ENCODE measurements around the gene SLC46A2.

SLC46A2 gene

DNA sequence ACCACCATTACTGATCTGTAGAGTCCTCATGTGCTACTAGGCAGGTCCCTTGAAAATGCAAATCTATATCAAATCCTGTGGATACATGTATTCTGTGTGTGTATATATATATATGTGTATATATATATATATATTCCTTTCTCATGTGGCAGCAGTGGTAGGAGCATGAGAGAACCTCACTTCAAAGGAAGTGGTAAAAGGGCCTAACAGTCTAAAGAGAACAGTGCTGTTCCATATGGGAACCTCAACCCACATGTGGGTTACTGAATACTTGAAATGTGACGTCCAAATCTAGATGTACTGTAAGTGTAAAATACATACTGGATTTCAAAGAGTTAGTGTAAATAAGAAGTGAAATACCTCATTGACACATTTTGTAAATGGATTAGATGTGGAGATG, 5.4 kb downstream of the SLC46A2 start:
- DNase-seq (ENCODE audit: low spot score) = no peak

DNA sequence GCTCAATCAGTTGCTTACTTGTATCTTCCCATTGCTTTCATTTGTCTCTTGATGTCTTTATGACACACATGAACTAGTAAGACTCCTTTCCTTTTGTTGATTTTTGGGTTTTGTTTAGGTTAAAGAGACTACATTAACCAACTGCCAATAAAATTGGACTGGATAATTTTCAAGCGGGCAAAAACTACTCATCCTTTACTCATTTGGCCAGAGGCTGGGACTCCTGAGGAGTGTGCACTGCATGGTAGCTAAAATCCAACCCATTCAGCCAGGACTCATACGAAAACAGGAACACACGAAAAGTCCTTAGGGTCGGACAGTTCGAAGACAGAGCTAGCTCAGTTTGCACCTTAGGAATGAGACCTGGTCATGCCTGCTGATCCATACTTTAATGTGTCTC, 6.0 kb downstream of the SLC46A2 start:
- no peak for DNase-seq (ENCODE audit: low spot score)

DNA sequence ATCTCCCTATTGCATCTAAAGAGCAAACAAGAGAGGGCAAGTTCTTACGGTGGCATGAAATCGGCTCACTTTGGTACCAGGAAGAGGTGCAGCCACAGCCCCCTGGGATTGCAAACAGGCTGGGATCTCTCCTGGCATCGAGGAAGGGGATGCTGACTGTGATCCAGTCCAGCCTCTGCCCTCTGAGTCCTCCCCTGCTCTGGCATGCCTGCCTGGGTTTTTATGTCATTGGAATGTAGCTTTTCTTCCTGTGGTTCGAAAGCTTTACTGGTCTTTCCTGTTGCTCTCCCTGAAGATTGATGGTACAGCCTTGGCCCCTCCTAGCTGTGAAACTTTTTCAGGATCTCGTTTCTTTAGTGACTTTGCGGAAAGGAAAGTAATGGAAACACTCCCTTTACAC, 6.6 kb downstream of the SLC46A2 start:
- DNase-seq (ENCODE audit: low spot score) = no peak

DNA sequence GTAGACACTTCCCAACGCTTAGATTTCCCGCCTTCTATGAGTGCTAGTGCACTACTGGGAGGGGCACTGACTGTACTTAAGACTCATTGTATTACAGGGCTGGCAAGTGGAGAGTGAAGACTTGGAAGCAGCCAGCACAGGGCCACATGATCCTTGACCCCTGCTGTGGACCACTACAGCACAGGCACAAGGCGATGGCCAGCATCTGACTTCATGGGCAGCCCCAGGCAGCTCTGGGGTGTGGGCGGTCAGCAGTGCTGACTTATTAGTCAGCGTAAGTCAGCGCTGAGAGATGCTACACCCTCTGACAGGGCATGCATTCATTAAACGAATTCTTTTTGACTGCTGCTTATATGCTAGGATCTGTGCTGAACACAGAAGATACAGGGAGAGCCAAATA, 9.3 kb downstream of the SLC46A2 start:
- DNase-seq (ENCODE audit: low spot score) = no peak

DNA sequence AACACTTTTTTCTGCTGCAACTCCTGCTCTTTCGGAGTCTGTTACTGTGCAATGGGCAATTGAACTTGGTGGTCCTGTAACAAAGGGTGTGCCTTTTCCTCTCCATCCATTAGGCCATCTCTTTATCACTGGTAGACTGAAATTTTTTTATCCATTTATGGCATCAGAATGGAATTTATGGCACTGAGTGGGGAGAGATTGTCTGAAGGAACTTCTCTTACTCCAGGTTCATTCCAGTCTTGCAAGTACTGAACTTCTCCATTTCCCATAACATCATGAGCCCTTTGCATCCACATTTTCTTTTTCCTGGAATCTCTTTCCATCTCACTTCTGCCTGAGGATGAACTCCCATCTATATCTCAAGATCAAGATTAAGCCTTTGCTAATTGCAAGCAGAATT, 10.0 kb downstream of the SLC46A2 start:
- no peak for DNase-seq (ENCODE audit: low spot score)

DNA sequence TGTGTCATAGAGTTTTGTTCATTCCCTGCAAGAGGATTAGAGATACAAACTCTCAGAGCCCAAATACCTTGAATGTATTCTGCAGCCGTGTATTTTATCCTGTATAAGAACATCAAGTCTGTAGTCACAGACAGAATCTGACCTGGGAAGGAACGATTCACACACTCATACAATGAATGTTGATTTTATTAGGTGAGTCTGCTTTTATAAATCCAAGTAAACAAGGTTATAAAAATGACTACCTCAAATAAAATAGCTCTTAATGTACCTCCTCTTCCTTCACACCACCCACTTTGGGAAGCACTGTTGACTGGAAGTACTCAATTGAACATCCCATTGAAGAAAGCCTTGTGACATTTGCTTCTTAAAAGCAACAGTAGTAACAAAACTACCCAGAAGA, 11.9 kb downstream of the SLC46A2 start:
- DNase-seq (ENCODE audit: low spot score) = no peak

DNA sequence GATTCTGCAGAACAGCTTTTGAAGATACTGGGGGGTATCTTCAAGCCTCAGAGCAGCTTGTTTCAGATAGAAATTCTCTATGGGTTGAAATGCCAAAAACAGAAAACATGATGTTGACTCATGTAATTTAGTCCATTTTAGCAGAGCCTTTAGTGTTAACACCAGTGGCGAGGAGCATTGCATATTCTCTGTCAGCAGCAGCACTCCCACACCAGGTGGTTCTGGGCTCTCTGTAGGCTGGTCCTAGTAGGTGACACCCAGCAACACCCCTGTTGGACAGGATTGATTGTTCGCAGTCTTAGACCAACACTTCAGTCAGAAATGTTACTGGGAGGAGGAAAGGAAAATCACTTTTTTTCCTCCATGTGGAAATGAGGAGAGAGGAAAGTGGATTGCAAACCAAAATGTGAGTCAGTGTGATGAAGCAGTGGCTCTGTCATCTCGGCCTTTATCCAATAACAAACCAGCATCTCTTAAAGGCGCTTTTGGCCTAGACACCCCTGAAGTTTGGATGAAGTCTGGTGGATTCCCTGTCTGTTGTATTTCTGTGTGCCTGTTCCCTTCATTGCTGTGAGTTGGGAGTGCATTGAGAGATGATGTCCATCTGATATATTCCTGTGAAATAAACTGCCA, 16.8 kb downstream of the SLC46A2 start:
- DNase-seq (ENCODE audit: low spot score) = no peak

DNA sequence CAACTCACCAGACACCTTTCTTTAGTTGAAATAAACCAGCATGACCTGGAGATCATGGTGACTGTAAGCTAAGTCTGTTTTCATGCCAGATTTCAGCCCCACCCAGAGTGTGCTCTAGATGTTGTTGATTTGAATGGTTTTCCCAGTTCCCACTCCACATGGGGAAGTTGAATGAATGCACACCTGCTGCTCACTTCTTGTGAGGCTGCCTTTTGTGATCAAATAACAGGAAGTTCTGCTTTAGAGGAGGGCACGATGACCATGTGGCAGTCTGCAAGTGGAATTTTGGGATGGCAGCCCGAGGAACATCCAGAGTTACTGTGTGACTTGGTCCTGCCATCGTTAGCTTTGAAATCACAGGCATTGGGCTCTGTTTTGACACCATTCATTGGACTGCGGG, 18.7 kb downstream of the SLC46A2 start:
- no peak for DNase-seq (ENCODE audit: low spot score)

DNA sequence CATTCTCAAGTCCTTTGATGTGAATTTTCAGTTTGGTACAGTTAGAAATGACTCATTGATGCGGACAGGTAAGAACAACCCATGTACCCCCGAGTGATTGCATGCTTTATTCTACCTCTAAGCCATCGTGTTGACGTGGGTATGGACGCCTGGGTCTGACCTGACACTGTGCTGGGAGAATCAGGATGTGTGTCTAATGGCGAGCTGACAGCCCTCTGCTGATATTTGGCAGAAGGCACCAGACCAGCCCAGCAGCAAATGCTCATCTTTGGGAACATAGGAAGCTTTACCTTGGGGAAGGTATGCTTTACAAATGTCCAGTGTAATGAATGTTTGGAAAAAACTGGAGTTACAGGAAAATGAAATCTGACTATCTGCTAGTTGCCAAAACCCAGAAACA, 20.1 kb downstream of the SLC46A2 start:
- no peak for DNase-seq (ENCODE audit: low spot score)

DNA sequence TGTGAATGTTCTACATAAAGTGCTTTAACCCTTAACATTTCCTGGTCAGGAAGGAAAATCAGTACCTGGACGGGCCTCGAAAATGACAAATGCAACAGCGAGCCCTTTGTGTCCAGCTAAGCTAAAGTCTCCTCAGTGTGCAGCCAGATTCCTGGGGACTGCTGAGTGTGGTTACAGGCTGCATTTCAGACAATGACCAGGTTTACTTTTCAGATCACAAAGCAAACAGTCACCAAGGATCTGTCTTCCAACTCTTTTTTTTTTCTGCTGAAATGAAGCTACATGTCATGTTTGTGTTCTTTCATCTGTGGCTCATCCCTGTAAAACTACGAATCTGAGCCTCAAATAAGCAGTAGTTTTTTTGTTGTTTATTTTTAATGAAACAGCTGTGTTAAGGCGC, 20.8 kb downstream of the SLC46A2 start:
- DNase-seq (ENCODE audit: low spot score) = no peak

DNA sequence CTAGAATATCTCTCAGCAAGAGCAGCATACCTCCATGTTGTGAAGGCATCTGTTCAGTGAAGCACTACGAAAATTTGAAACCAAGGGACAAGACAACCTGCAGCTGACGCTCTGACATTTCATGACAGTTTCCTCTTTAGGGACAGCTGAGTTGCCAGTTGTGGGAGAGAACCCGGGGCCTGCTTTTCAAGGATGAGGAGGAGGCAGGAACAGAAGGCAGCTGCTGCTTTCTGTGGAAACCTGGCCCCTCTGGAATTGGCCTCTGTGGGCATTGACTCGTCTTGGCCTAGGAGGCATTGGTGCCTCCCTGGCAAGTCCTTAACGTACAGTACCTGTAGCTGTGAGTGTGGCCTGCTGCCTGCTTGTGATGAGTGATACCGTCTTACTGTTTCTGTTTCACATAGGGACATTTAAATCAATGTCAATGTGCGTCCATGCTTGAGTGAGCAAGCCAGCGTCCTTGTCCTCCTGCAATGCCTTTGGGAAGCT, 21.6 kb downstream of the SLC46A2 start:
- DNase-seq (ENCODE audit: low spot score) = no peak

DNA sequence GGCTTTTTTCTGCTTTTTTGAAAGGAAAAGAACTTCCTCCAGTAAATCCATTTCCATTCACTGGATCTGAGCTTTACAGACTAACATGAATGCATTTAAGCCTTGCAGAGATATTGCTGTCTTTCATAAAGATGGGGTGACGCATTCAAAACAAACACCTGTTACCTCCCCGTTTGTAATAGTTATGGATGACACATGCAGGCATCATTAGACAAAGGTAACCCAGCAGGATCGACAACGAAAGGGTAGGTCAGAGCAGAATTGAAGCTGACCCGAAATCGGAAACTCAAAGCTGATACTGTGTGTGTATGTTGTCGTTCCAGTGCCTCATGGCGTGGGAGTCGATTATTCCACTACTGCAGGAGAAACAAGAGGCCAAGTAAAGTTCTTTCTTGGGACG, 22.2 kb downstream of the SLC46A2 start:
- no peak for DNase-seq (ENCODE audit: low spot score)

DNA sequence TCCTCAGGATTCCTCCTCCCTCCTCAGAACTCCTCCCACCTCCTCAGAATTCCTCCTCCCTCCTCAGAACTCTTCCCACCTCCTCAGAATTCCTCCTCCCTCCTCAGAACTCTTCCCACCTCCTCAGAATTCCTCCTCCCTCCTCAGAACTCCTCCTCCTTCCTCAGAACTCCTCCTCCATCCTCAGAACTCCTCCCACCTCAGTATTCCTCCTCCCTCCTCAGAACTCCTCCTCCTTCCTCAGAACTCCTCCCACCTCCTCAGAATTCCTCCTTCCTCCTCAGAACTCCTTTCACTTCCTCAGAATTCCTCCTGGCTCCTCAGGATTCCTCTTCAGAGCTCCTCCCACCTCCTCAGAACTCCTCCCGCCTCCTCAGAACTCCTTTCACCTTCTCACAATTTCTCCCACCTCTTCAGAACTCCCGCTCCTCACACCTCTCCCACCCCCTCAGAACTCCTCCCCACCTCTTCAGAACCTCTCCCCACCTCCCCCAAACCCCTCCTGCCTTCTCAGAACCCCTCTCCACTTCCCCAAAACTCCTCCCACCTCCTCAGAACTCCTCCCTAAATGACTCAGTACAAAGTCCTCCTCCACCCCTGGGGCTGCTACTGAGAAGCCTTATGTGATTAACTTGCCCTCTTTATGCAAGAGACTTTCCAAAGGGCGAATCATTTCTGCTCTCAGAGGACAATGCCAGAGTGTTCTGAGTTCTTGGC, 23.2 kb downstream of the SLC46A2 start:
- DNase-seq (ENCODE audit: low spot score) = no peak

DNA sequence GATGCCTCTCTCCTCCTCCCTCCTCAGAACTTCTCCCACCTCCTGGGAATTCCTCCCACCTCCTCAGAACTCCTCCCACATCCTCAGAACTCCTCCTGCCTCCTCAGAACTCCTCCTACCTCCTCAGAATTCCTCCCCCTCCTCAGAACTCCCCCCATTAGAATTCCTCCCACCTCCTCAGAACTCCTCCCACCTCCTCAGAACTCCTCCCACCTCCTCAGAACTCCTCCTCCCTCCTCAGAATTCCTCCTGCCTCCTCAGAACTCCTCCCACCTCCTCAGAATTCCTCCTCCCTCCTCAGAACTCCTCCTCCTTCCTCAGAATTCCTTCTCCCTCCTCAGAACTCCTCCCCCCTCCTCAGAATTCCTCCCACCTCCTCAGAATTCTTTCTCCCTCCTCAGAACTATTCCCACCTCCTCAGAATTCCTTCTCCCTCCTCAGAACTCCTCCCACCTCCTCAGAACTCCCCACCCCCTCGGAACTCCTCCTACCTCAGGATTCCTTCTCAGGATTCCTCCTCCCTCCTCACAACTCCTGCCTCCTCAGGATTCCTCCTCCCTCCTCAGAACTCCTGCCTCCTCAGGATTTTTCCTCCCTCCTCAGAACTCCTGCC, 23.9 kb downstream of the SLC46A2 start:
- no peak for DNase-seq (ENCODE audit: low spot score)

DNA sequence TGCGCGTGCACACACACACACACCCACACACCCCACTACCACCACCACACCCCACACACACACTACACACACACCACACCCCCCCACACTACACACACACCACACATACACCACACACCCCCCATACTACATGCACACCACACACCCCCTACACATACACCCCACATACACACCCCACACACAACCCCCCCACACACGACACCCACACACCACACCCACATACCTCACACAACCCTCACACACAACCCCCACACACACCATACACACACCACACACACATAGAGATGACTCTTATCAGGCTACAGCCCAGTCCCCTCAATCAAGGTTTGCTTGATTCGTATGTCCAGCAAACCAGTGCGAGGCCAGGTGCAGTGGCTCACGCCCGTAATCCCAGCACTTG, 25.7 kb downstream of the SLC46A2 start:
- no peak for DNase-seq (ENCODE audit: low spot score)

DNA sequence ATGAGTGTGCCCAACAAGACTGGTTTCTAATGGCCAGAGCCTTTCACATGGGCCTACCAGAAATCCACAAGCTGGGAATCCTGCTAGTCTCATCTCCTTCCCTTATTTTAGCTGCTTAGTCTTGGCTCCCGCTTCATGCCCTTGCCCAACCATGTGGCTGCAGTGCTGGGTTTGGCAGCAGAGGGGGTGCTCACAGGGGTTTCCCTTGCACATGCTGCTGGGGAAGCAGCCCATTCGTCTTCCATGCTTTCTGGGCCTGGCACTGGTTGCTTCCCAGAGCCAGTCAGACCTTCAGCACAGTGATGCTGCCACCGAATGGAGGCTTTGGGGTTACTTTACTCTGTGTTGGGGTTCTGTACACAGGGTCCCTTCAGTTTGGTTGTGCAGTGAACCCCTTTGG, 26.3 kb downstream of the SLC46A2 start:
- no peak for DNase-seq (ENCODE audit: low spot score)

DNA sequence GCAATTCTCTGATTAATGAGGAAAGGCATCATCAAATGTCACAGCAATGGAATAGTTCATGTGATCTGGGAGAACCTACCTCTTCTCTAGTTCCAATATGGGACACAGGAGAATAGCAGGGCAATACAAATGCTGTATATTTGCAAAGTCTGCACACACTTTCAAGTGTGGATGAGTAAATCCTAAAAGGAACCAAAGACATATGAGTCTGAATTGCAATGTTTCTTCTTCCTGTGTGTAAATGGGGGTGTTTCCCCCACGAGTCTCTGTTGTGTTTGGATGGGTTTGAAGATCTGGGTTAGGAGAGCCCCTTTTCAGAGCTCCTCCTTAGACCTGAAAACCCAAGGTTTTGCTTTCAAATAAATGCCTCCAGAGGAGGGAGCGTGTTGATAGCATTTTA, 26.9 kb downstream of the SLC46A2 start:
- DNase-seq (ENCODE audit: low spot score) = no peak

DNA sequence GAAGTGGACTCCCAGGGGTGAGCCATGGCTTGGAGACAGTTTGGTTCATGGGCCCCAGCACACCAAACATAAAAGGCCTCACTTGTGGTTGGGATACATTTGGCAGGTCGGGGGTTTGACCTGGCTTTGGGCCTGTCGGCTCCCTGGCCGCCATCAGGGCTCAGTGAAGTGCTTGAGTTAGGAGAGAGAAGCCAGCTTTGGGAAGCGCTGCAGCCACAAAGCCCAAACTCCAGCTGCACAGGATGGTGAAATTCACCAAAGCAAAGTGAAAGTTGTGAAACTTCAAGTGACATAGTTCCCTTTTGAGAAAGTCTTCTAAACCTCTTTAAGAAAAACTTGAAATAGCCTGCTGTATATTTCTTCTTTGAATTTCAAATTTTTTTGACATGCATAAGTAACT, 27.5 kb downstream of the SLC46A2 start:
- no peak for DNase-seq (ENCODE audit: low spot score)

DNA sequence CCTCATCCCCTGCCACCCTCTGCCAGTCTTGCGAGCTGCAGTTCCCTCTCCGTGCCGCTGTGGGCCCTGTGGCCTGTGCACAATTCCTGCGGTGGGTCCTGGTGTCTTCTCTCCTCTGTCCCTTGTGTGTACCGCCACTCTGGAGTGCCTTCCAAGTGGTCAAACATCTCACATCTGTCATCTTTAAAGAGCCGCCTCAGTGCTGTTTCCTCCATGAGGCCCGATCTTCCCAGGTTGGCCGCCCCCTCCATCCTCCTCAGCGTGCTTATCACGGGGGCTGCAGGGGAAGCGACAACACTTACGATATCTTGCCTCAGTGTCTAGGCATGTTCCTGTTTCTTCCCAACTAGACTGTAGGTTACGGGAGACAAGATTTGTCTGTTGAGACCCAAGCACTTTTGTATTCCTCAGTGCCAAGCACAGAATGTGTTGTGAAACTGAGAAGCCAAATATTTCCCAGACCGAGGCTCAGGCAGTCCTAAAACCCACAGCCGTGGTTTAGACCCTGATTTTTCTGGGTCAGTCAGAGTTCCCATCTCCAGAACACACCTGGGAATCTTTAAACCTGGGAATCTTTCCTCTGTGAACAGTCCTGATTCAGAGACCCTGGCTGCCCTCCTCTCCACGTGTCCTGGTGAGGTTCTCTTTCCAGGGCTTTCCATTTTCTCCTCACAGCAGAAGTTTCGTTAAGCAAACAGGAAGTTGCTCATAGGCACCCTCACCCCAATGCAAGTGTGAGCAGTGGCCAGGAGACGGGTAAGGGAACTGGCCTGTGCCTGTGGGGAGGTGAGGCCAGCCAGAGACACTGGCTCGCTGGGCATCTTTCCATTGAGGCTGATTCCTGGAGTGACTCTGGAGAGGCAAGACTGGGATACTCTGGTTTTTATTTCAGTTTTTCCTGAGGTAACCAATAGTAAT, 28.8 kb downstream of the SLC46A2 start:
- no peak for DNase-seq (ENCODE audit: low spot score)

DNA sequence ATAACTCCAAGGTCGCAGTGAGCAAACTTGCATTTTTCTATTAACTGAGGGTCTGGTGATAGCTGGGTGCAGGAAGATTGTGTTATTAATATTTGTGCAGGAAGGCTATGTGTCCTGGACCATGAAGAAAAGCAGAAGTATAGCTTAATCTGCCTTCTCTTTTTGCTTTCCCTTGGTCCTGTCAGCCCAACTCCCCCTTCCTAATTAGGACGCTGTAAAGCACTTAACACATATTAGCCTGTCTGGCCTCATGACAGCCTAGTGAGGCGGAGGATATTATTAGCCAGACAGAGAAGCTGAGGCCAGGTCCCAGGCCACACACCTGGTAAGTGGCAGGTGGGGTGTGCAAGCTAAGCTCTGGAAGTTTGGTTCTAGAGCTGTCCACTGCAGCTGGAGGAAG, 29.5 kb downstream of the SLC46A2 start:
- DNase-seq (ENCODE audit: low spot score) = no peak

DNA sequence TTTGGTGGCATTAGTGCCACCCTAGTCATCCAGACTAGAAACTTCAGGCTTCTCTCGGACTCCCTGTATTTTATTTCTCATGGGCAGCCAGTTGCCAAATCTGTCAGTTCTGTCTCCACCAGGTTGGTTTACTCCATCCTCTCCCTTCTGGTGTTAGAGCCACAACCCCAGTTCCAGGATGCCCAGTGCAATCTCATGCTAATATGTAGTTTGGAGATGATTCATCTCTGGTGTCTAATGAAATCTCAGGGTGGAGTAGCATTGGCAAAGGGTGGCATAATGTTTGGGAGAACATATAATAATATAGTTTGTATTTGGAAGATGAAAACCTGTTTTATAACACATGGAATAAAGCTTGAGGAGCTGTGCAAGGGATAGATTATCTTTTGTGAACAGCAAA, 30.2 kb downstream of the SLC46A2 start:
- DNase-seq (ENCODE audit: low spot score) = no peak

DNA sequence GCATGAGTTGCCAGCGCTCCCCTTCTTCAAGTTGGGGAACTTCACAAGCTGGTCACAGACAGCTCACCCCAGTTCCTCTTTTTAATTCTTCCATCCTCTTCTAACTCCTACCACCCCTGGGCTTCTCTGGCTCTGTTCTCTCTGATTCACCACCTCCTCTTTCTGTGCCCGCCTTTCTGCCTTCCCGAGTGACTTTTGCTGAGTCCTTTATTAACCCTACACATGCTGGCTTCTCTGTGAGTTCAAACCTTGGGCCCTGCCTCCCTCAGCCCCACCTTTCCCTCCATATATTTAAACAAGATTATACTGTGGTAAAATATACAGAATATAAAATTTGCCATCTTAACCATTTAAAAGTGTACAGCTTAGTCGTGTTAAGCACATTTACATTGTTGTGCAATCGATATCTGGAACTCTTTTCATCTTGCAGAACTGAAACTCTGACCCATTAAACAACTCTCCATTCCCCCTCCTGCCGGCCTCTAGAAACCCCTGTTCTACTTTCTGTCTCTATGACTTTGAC, 32.0 kb downstream of the SLC46A2 start:
- DNase-seq (ENCODE audit: low spot score) = no peak
